ENCODE results near the gene ALS2. TPM values are rescaled to one million over a fixed set of nuclear protein-coding genes. Genes with fewer than 3 reads are reported as not detected.

Gene ALS2
- total RNA-seq, 1 donor from 2014 or later: 54.0 TPM

DNA sequence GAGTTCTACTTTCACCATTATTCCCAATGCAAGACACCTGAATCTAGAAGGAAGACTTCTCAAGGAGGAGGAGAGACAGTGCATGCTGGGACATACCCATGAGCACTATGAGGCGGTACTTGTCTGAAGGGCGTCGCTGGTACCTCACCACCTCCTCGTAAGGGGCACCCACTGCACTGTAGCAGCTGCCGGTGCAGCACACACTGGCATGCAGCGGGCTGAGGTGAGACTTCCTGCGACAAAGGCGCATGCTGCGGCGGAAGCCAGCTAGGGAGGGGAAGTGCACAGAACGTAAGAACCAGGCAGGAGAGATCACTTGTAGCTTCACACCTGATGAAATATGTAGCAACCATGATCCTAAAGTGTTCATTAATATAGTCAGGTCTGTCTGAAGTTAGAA, 124.6 kb downstream of the ALS2 start:
- Mint-ChIP-seq H3K4me3 (ENCODE audit: unreplicated experiment) (peak overlapping the region; percentile 22), H3K9me3 (ENCODE audit: unreplicated experiment) (no peaks in the 10 kb centered on the region), H3K4me1 (ENCODE audit: low read depth, unreplicated experiment) (peaks cover 35% of the 10 kb centered on the region), H3K36me3 (ENCODE audit: low read depth, unreplicated experiment) (no peaks in the 10 kb centered on the region), H3K27me3 (ENCODE audit: low read depth, unreplicated experiment) (no peaks in the 10 kb centered on the region), H3K27ac (ENCODE audit: unreplicated experiment) (no peak overlapping the region)
- Histone ChIP-seq H3K9me3 (ENCODE audit: insufficient read depth, low read depth, low read length) (no peaks in the 10 kb centered on the region), H3K4me1 (ENCODE audit: insufficient read depth, low read length) (peaks cover 29% of the 10 kb centered on the region), H3K36me3 (ENCODE audit: insufficient read depth, low read length) (no peaks in the 10 kb centered on the region), H3K27ac (ENCODE audit: low read depth, low read length) (peak overlapping the region; percentile 87), H2AFZ (ENCODE audit: low read depth, low read length) (no peak overlapping the region), H3K9ac (ENCODE audit: low read length) (no peak overlapping the region), H3K27me3 (ENCODE audit: insufficient read depth, low read length) (no peaks in the 10 kb centered on the region), H4K20me1 (ENCODE audit: insufficient read depth, low read length) (no peaks in the 10 kb centered on the region), H3K4me2 (ENCODE audit: low read length) (no peak overlapping the region), H3K4me3 (ENCODE audit: insufficient read depth, low read depth, low read length) (no peak overlapping the region), H3K79me2 (ENCODE audit: insufficient read depth, low read length) (no peaks in the 10 kb centered on the region)
- no peak for FAIRE-seq
- DNase-seq (ENCODE audit: low read depth): no peak
- no peak for TF ChIP-seq EZH2 (IDR thresholded peaks at IDR 0.05; ENCODE audit: insufficient read depth, low read length)
- TF ChIP-seq, protein P1, sequence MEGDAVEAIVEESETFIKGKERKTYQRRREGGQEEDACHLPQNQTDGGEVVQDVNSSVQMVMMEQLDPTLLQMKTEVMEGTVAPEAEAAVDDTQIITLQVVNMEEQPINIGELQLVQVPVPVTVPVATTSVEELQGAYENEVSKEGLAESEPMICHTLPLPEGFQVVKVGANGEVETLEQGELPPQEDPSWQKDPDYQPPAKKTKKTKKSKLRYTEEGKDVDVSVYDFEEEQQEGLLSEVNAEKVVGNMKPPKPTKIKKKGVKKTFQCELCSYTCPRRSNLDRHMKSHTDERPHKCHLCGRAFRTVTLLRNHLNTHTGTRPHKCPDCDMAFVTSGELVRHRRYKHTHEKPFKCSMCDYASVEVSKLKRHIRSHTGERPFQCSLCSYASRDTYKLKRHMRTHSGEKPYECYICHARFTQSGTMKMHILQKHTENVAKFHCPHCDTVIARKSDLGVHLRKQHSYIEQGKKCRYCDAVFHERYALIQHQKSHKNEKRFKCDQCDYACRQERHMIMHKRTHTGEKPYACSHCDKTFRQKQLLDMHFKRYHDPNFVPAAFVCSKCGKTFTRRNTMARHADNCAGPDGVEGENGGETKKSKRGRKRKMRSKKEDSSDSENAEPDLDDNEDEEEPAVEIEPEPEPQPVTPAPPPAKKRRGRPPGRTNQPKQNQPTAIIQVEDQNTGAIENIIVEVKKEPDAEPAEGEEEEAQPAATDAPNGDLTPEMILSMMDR (IDR thresholded peaks at IDR 0.05; ENCODE audit: insufficient read depth, low read depth, low read length): no peak

DNA sequence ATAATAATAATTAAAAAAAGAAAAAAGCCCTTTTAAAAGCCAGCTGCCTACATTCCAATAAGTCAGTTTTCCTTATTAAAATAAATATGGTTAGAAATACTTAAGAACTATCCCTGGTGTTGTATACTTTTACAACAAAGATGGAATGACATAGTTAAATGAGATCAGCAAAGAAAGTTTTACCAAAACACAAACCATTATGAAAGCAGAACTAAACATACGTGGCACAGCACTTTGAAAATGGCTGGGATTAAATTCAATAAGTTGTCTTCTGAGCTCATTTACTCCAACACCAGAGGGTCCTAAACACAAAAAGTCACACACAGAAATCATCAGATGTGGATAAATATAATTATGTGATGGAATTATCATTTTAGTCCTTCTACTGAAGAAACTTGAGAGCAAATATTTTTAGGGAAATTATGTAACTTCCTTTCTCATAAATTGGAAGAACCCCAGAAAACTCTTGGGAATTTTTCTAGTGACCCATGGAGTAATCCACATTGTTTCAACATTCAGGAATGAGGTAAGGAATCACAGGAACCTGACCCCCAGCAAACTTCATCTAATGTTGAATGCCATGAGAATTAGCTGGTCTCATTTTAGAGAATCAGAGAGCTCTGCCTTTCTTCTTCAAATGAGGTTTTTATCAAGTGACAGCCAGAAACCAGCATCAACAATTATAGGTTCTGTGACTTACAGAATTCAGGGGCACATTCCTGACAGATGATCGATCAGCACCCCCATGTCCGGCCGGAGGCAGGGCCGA, 125.9 kb downstream of the ALS2 start:
- Histone ChIP-seq H3K4me3 (ENCODE audit: insufficient read depth, low read depth, low read length) (no peak overlapping the region), H3K9ac (ENCODE audit: low read length) (peak overlapping the region; percentile 72), H4K20me1 (ENCODE audit: insufficient read depth, low read length) (no peaks in the 10 kb centered on the region), H3K79me2 (ENCODE audit: insufficient read depth, low read length) (no peaks in the 10 kb centered on the region), H3K4me1 (ENCODE audit: insufficient read depth, low read length) (peaks cover 29% of the 10 kb centered on the region), H2AFZ (ENCODE audit: low read depth, low read length) (no peak overlapping the region), H3K27ac (ENCODE audit: low read depth, low read length) (peak overlapping the region; percentile 87), H3K9me3 (ENCODE audit: insufficient read depth, low read depth, low read length) (no peaks in the 10 kb centered on the region), H3K4me2 (ENCODE audit: low read length) (peak overlapping the region; percentile 51), H3K36me3 (ENCODE audit: insufficient read depth, low read length) (no peaks in the 10 kb centered on the region), H3K27me3 (ENCODE audit: insufficient read depth, low read length) (no peaks in the 10 kb centered on the region)
- Mint-ChIP-seq H3K36me3 (ENCODE audit: low read depth, unreplicated experiment) (no peaks in the 10 kb centered on the region), H3K9me3 (ENCODE audit: unreplicated experiment) (no peaks in the 10 kb centered on the region), H3K4me1 (ENCODE audit: low read depth, unreplicated experiment) (peaks cover 35% of the 10 kb centered on the region), H3K4me3 (ENCODE audit: unreplicated experiment) (peak overlapping the region; percentile 60), H3K27me3 (ENCODE audit: low read depth, unreplicated experiment) (no peaks in the 10 kb centered on the region), H3K27ac (ENCODE audit: unreplicated experiment) (peak overlapping the region; percentile 44)
- peak; percentile 85 for DNase-seq (ENCODE audit: low read depth)
- TF ChIP-seq EZH2 (IDR thresholded peaks at IDR 0.05; ENCODE audit: insufficient read depth, low read length): no peak
- TF ChIP-seq, protein P1 (IDR thresholded peaks at IDR 0.05; ENCODE audit: insufficient read depth, low read depth, low read length): no peak
- peak; percentile 85 for FAIRE-seq

DNA sequence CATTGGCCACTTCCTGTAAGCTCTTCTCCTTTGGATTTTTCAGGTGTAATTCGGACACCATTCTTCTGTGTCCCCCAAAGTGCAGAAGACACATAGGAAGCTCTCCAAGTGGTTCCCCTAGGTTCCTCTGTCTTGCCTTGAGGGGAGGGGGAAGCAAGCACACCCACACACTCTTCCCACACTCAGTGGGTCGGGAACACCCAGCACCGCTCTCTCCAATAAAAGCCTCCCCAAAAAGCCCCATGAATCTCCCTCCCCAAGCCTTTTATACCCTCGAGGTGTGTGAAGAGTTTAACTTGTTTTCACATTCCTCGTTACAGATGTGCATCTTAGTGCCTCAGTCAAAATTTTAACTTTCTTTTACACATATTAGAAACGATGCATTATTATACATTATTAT, 127.5 kb downstream of the ALS2 start:
- H2AFZ ChIP-seq (ENCODE audit: low read depth, low read length): no peak overlapping the region
- no peaks in the 10 kb centered on the region for H3K27me3 Mint-ChIP-seq (ENCODE audit: low read depth, unreplicated experiment)
- H4K20me1 ChIP-seq (ENCODE audit: insufficient read depth, low read length): no peaks in the 10 kb centered on the region
- H3K27ac Mint-ChIP-seq (ENCODE audit: unreplicated experiment): peak overlapping the region; percentile 98
- H3K36me3 ChIP-seq (ENCODE audit: insufficient read depth, low read length): no peaks in the 10 kb centered on the region
- no peaks in the 10 kb centered on the region for H3K9me3 Mint-ChIP-seq (ENCODE audit: unreplicated experiment)
- no peaks in the 10 kb centered on the region for H3K9me3 ChIP-seq (ENCODE audit: insufficient read depth, low read depth, low read length)
- H3K79me2 ChIP-seq (ENCODE audit: insufficient read depth, low read length): no peaks in the 10 kb centered on the region
- peak overlapping the region; percentile 95 for H3K27ac ChIP-seq (ENCODE audit: low read depth, low read length)
- DNase-seq (ENCODE audit: low read depth): no peak
- H3K4me1 ChIP-seq (ENCODE audit: insufficient read depth, low read length): peaks cover 29% of the 10 kb centered on the region
- no peak for TF ChIP-seq EZH2 (IDR thresholded peaks at IDR 0.05; ENCODE audit: insufficient read depth, low read length)
- TF ChIP-seq, protein P1 (IDR thresholded peaks at IDR 0.05; ENCODE audit: insufficient read depth, low read depth, low read length): no peak
- peak overlapping the region; percentile 62 for H3K9ac ChIP-seq (ENCODE audit: low read length)
- peak overlapping the region; percentile 52 for H3K4me2 ChIP-seq (ENCODE audit: low read length)
- no peak for FAIRE-seq
- no peaks in the 10 kb centered on the region for H3K36me3 Mint-ChIP-seq (ENCODE audit: low read depth, unreplicated experiment)
- H3K4me3 ChIP-seq (ENCODE audit: insufficient read depth, low read depth, low read length): no peak overlapping the region
- no peaks in the 10 kb centered on the region for H3K27me3 ChIP-seq (ENCODE audit: insufficient read depth, low read length)
- no peak overlapping the region for H3K4me3 Mint-ChIP-seq (ENCODE audit: unreplicated experiment)
- H3K4me1 Mint-ChIP-seq (ENCODE audit: low read depth, unreplicated experiment): peaks cover 35% of the 10 kb centered on the region
